ENCODE results near the gene SYVN1.
"Not testable (repeated sequence)": the region's sequence is repeated elsewhere in the genome, so short reads cannot be mapped to it uniquely, and the experiment has no call there.

The SYVN1 gene

GRCh38 chr11:65134240-65134951 is at the start of gene SYVN1:
SYVN1 (minus strand) TSS chr11:65134519; CDS start chr11:65133601, 918 bp downstream.
- H3K27ac Mint-ChIP-seq, result peak within 1 kb of the TSS; percentile 100
- ATAC-seq, result peak; percentile 92
- peak; percentile 86 to 95 for DNase-seq (ENCODE audit: low spot score in 2 of 2)
- no peaks in the 10 kb centered on the region for H3K9me3 Mint-ChIP-seq
- H3K36me3 Mint-ChIP-seq, result peaks cover 69% of the 10 kb centered on the region
- H3K4me1 Mint-ChIP-seq, result peaks cover 53% of the 10 kb centered on the region
- H3K4me3 Mint-ChIP-seq, result peak within 1 kb of the TSS; percentile 98

GRCh38 chr11:65183201-65183891 is 49.0 kb upstream of the SYVN1 start:
- H3K9me3 Mint-ChIP-seq, result no peaks in the 10 kb centered on the region
- peak overlapping the region; percentile 88 for H3K4me3 Mint-ChIP-seq
- no peak overlapping the region for H3K27ac Mint-ChIP-seq
- peaks cover 31% of the 10 kb centered on the region for H3K4me1 Mint-ChIP-seq
- peaks cover 17% of the 10 kb centered on the region for H3K36me3 Mint-ChIP-seq
- DNase-seq (ENCODE audit: low spot score in 2 of 2) (no peak), ATAC-seq (no peak)

- ATAC-seq, result peak; percentile 1
- Mint-ChIP-seq H3K36me3 (peaks cover 15% of the 10 kb centered on the region), H3K27ac (peak overlapping the region; percentile 96), H3K9me3 (no peaks in the 10 kb centered on the region), H3K4me3 (peak overlapping the region; percentile 88), H3K4me1 (peaks cover 31% of the 10 kb centered on the region)
- peak in 1 of 2 donors; percentile 58 for DNase-seq (ENCODE audit: low spot score in 2 of 2)
Measured at GRCh38 chr11:65182258-65183170, 48.2 kb upstream of the SYVN1 start.

GRCh38 chr11:65181569-65182257 is 47.4 kb upstream of the SYVN1 start, which contains the start of gene CAPN1:
CAPN1 (plus strand) TSS chr11:65181928; CDS start chr11:65182702, 774 bp downstream.
- no peaks in the 10 kb centered on the region for H3K9me3 Mint-ChIP-seq
- DNase-seq (ENCODE audit: low spot score in 2 of 2), result peak; percentile 57 to 82
- H3K27ac Mint-ChIP-seq, result peak within 1 kb of the TSS; percentile 96
- peaks cover 7% of the 10 kb centered on the region for H3K36me3 Mint-ChIP-seq
- peak within 1 kb of the TSS; percentile 88 for H3K4me3 Mint-ChIP-seq
- peaks cover 23% of the 10 kb centered on the region for H3K4me1 Mint-ChIP-seq
- ATAC-seq, result peak; percentile 90

GRCh38 chr11:65180877-65181568 is 46.7 kb upstream of the SYVN1 start:
- peak overlapping the region; percentile 96 for H3K27ac Mint-ChIP-seq
- peak overlapping the region; percentile 88 for H3K4me3 Mint-ChIP-seq
- no peaks in the 10 kb centered on the region for H3K9me3 Mint-ChIP-seq
- DNase-seq (ENCODE audit: low spot score in 2 of 2), result peak; percentile 49 to 84
- peaks cover 17% of the 10 kb centered on the region for H3K4me1 Mint-ChIP-seq
- no peaks in the 10 kb centered on the region for H3K36me3 Mint-ChIP-seq
- ATAC-seq, result peak; percentile 84

- DNase-seq (ENCODE audit: low spot score in 2 of 2); H3K4me3 Mint-ChIP-seq; H3K36me3 Mint-ChIP-seq; H3K4me1 Mint-ChIP-seq; ATAC-seq; H3K9me3 Mint-ChIP-seq: not testable (repeated sequence)
- peak overlapping the region; percentile 56 for H3K27ac Mint-ChIP-seq
Measured at GRCh38 chr11:65174571-65175010, 40.3 kb upstream of the SYVN1 start.

GRCh38 chr11:65172600-65172999 is 38.3 kb upstream of the SYVN1 start:
- DNase-seq (ENCODE audit: low spot score in 2 of 2), result no peak
- H3K27ac Mint-ChIP-seq, result no peak overlapping the region
- no peaks in the 10 kb centered on the region for H3K9me3 Mint-ChIP-seq
- H3K36me3 Mint-ChIP-seq, result no peaks in the 10 kb centered on the region
- no peak for ATAC-seq
- no peak overlapping the region for H3K4me3 Mint-ChIP-seq
- H3K4me1 Mint-ChIP-seq, result peaks cover 14% of the 10 kb centered on the region

GRCh38 chr11:65170058-65170534 is 35.8 kb upstream of the SYVN1 start, which contains the start of gene SPDYC:
SPDYC (plus strand) TSS chr11:65170233; CDS start chr11:65171358, 1,125 bp downstream.
- peak within 1 kb of the TSS; percentile 96 for H3K27ac Mint-ChIP-seq
- DNase-seq (ENCODE audit: low spot score in 2 of 2), result no peak
- no peak for ATAC-seq
- no peaks in the 10 kb centered on the region for H3K9me3 Mint-ChIP-seq
- H3K36me3 Mint-ChIP-seq, result no peaks in the 10 kb centered on the region
- peaks cover 14% of the 10 kb centered on the region for H3K4me1 Mint-ChIP-seq
- peak within 1 kb of the TSS; percentile 33 for H3K4me3 Mint-ChIP-seq

- peak overlapping the region; percentile 96 for H3K27ac Mint-ChIP-seq
- DNase-seq (ENCODE audit: low spot score in 2 of 2) (no peak), ATAC-seq (peak; percentile 84)
- H3K4me3 Mint-ChIP-seq, result peak overlapping the region; percentile 33
- H3K9me3 Mint-ChIP-seq, result no peaks in the 10 kb centered on the region
- peaks cover 14% of the 10 kb centered on the region for H3K4me1 Mint-ChIP-seq
- no peaks in the 10 kb centered on the region for H3K36me3 Mint-ChIP-seq
Measured at GRCh38 chr11:65169164-65169641, 34.9 kb upstream of the SYVN1 start.

- ATAC-seq, result no peak
- H3K4me1 Mint-ChIP-seq, result peaks cover 14% of the 10 kb centered on the region
- H3K9me3 Mint-ChIP-seq, result no peaks in the 10 kb centered on the region
- no peak overlapping the region for H3K27ac Mint-ChIP-seq
- H3K4me3 Mint-ChIP-seq, result no peak overlapping the region
- no peaks in the 10 kb centered on the region for H3K36me3 Mint-ChIP-seq
- DNase-seq (ENCODE audit: low spot score in 2 of 2), result no peak
Measured at GRCh38 chr11:65167656-65168055, 33.3 kb upstream of the SYVN1 start.

GRCh38 chr11:65166893-65167292 is 32.6 kb upstream of the SYVN1 start:
- Mint-ChIP-seq H3K36me3 (no peaks in the 10 kb centered on the region), H3K27ac (no peak overlapping the region), H3K4me1 (peaks cover 14% of the 10 kb centered on the region), H3K4me3 (no peak overlapping the region), H3K9me3 (no peaks in the 10 kb centered on the region)
- no peak for ATAC-seq
- DNase-seq (ENCODE audit: low spot score in 2 of 2), result no peak

GRCh38 chr11:65165410-65166317 is 31.3 kb upstream of the SYVN1 start:
- peaks cover 14% of the 10 kb centered on the region for H3K4me1 Mint-ChIP-seq
- DNase-seq (ENCODE audit: low spot score in 2 of 2), result no peak
- H3K4me3 Mint-ChIP-seq, result no peak overlapping the region
- no peak overlapping the region for H3K27ac Mint-ChIP-seq
- H3K36me3 Mint-ChIP-seq, result no peaks in the 10 kb centered on the region
- ATAC-seq, result no peak
- H3K9me3 Mint-ChIP-seq, result no peaks in the 10 kb centered on the region

- DNase-seq (ENCODE audit: low spot score in 2 of 2), result no peak
- Mint-ChIP-seq H3K27ac (no peak overlapping the region), H3K9me3 (no peaks in the 10 kb centered on the region), H3K4me1 (peaks cover 5% of the 10 kb centered on the region), H3K36me3 (no peaks in the 10 kb centered on the region), H3K4me3 (no peak overlapping the region)
- no peak for ATAC-seq
Measured at GRCh38 chr11:65163684-65164083, 29.4 kb upstream of the SYVN1 start.
